ENCODE results near the gene WNT1. TPM values are rescaled to one million over a fixed set of nuclear protein-coding genes. Genes with fewer than 3 reads are reported as not detected.

The WNT1 gene
- total RNA-seq, 4 donors from 2014 or later, result not detected

DNA sequence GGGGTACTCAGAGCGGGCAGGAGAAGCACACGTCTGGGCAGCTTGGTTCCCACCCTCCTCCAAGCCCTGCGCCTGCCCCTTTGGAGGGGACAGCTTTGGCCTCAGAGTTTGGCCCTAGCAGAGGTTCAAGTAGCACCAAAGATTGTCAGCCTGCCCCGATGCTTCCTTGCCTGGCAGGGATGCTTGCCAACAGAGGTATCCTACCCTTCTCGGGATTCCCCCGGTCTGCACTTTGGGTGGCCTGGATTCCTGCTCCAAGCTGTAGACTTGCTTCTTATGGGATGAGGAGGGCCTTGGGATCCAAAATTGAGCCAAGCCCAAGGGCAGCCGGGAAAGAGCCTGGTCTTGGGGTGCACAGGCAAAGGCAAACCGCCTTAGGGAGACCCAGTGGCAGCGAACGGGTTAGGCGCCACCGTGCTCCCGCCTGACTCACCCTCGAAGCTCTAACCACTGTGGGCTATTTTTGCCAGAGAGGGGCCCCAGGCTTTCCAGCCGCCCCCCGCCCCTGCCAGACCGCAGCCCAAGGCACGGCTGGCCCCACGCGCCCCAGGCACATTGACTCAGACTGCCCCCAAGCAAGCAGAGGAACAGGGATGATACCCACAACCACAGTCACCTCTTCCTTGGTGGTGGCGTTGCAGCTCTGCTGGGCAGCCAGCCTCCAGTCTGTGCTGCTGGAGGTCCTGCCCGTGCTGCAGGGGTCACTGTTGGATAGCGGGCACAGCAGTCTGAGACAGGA lies 5.7 kb upstream of the WNT1 start:
- Histone ChIP-seq H3K9me3 (no peaks in the 10 kb centered on the region), H3K4me1 (peaks cover 9 to 40% (median 32%) of the 10 kb centered on the region in 4 donors), H3K27me3 (peaks cover 81% of the 10 kb centered on the region), H3K27ac (no peak overlapping the region), H3K36me3 (no peaks in the 10 kb centered on the region), H3K4me3 (no peak overlapping the region)
- in situ Hi-C loops (cut with MboI; ENCODE audit: low pct_ligation_motif_present in 1 of 4, low pct_unique_long_range_greater_than_20kb in 1 of 4, low sequenced_read_pairs in 3 of 4), result no loop called here
- WGBS, 2 donors (ENCODE audit: low coverage in 1 of 2), result 19% methylated on average over 12 of the region's 23 CpGs; no CpG with 5 or more reads in 1 of the 2 donors
- TF ChIP-seq POLR2AphosphoS5 (IDR thresholded peaks at IDR 0.05) (no peak), EP300 (IDR thresholded peaks at IDR 0.05; ENCODE audit: low read depth) (no peak), POLR2A (IDR thresholded peaks at IDR 0.05) (no peak)
- TF ChIP-seq, protein P1, sequence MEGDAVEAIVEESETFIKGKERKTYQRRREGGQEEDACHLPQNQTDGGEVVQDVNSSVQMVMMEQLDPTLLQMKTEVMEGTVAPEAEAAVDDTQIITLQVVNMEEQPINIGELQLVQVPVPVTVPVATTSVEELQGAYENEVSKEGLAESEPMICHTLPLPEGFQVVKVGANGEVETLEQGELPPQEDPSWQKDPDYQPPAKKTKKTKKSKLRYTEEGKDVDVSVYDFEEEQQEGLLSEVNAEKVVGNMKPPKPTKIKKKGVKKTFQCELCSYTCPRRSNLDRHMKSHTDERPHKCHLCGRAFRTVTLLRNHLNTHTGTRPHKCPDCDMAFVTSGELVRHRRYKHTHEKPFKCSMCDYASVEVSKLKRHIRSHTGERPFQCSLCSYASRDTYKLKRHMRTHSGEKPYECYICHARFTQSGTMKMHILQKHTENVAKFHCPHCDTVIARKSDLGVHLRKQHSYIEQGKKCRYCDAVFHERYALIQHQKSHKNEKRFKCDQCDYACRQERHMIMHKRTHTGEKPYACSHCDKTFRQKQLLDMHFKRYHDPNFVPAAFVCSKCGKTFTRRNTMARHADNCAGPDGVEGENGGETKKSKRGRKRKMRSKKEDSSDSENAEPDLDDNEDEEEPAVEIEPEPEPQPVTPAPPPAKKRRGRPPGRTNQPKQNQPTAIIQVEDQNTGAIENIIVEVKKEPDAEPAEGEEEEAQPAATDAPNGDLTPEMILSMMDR (IDR thresholded peaks at IDR 0.05), result no peak
- DNase-seq, result no peak
- intact Hi-C loops (cut with DNase I; ENCODE audit: low total_unique reads), result no loop called here

DNA sequence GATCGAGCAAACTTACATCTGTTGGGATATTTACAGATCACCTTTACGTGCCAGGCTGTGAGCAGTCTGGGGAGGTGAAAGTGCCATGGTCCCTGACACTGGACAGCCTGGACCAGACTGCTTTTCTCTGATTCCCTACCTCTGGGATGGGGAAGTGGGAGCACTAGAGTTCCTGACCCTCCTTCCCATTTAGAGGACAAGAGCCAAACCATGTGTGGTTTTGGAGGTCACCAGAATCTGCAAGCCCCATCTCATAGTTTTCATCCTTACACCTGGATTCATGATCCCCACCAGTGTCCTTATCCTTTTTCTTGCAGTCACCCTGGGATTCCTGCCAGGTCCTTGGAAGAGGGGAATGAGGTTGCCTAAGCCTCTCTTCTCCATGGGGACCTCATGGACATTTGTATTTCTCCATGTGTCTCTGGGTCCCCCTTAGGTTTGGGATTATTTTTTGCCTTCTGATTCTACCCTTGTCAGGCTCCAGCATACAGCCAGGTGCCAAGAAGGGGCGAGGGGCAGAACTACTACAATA lies 5.1 kb upstream of the WNT1 start:
- Histone ChIP-seq H3K4me1 (peaks cover 9 to 46% (median 36%) of the 10 kb centered on the region in 4 donors), H3K36me3 (no peaks in the 10 kb centered on the region), H3K4me3 (no peak overlapping the region), H3K27ac (no peak overlapping the region), H3K27me3 (peaks cover 88% of the 10 kb centered on the region), H3K9me3 (no peaks in the 10 kb centered on the region)
- WGBS, 2 donors (ENCODE audit: low coverage in 1 of 2), result 29% methylated on average over 3 of the region's 3 CpGs; no CpG with 5 or more reads in 1 of the 2 donors
- DNase-seq, result no peak
- intact Hi-C loops (cut with DNase I; ENCODE audit: low total_unique reads), result no loop called here
- TF ChIP-seq EP300 (IDR thresholded peaks at IDR 0.05; ENCODE audit: low read depth) (no peak), POLR2AphosphoS5 (IDR thresholded peaks at IDR 0.05) (no peak), POLR2A (IDR thresholded peaks at IDR 0.05) (no peak)
- TF ChIP-seq, protein P1 (IDR thresholded peaks at IDR 0.05), result no peak
- in situ Hi-C loops (cut with MboI; ENCODE audit: low pct_ligation_motif_present in 1 of 4, low pct_unique_long_range_greater_than_20kb in 1 of 4, low sequenced_read_pairs in 3 of 4), result no loop called here

DNA sequence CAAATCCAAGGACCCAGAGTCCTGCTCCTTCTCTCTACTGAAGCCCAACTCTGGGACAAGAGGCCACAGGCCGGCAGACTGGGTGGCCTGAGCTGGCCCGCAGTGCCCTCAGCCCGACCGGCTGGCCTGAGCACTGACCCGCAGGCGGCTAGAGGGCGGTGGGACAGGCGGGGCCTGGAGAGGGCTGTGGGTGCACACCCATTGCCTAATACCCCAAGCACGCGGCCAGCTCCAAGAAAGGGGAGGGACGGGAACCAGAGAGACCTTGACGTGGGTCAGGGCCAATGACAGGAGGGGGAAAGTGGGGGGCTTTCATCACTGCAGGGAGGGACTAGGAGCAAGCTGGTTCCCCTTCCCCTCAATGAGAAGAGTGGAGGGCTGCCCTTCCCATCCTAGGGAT lies 4.6 kb upstream of the WNT1 start:
- TF ChIP-seq, protein P1 (IDR thresholded peaks at IDR 0.05), result no peak
- TF ChIP-seq POLR2A (IDR thresholded peaks at IDR 0.05) (no peak), EP300 (IDR thresholded peaks at IDR 0.05; ENCODE audit: low read depth) (no peak), POLR2AphosphoS5 (IDR thresholded peaks at IDR 0.05) (no peak)
- WGBS, 2 donors (ENCODE audit: low coverage in 1 of 2), result 0 to 20% methylated on average over 2 to 12 of the region's 12 CpGs
- no peak for DNase-seq
- intact Hi-C loops (cut with DNase I; ENCODE audit: low total_unique reads) (no loop called here), in situ Hi-C loops (cut with MboI; ENCODE audit: low pct_ligation_motif_present in 1 of 4, low pct_unique_long_range_greater_than_20kb in 1 of 4, low sequenced_read_pairs in 3 of 4) (no loop called here)
- Histone ChIP-seq H3K36me3 (no peaks in the 10 kb centered on the region), H3K4me3 (no peak overlapping the region), H3K4me1 (peaks cover 15 to 52% (median 41%) of the 10 kb centered on the region in 4 donors), H3K27me3 (peaks cover 93% of the 10 kb centered on the region), H3K9me3 (no peaks in the 10 kb centered on the region), H3K27ac (no peak overlapping the region)

DNA sequence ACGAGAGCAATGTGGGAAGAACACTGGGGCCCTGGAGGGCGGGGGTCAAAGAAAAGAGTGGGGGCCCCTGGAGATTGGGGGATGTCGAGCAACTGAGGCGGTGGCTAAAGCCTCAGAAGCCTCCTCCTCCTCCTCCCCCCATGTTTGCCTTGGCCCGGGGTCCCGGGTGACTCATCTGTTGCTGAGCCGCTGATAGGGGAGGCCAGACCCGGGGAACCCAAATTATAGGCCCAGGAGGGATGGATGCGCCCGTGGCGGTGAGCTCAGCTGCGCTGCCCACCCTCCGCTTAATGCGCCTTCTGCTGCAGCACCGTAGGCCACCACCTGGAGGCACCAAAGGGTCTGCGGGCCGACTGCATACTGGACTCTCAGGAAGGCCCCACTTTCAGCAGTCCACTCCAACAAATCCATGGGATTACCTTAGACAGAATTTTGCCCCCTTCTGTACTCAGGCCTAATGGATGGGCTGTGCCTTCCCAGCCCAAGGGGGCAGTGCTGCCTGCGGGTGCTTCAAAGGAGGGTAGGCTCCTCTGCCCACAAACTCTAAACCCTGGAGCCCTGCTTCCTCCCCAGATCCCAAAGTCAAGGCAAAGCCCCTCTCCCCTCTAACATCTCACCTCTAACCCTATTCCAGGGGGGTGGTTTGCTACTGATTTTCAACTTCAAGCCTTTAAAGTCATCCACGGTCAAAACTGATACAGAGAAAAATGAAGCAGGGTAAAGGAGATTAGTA lies 4.0 kb upstream of the WNT1 start:
- Histone ChIP-seq H3K9me3 (no peaks in the 10 kb centered on the region), H3K4me1 (peaks cover 20 to 54% (median 45%) of the 10 kb centered on the region in 4 donors), H3K4me3 (no peak overlapping the region), H3K27me3 (peaks cover 97% of the 10 kb centered on the region), H3K27ac (no peak overlapping the region), H3K36me3 (no peaks in the 10 kb centered on the region)
- no peak for DNase-seq
- TF ChIP-seq EP300 (IDR thresholded peaks at IDR 0.05; ENCODE audit: low read depth), result no peak
- TF ChIP-seq POLR2A (IDR thresholded peaks at IDR 0.05), result no peak
- no peak for TF ChIP-seq POLR2AphosphoS5 (IDR thresholded peaks at IDR 0.05)
- TF ChIP-seq, protein P1 (IDR thresholded peaks at IDR 0.05), result peak; percentile 49 to 71 (median 58)
- intact Hi-C loops (cut with DNase I; ENCODE audit: low total_unique reads), result loop anchor here (1.0 kb wide), 1 partner anchor 19 kb away; no protein-coding TSS in a partner anchor
- WGBS, 2 donors (ENCODE audit: low coverage in 1 of 2), result 24 to 38% methylated on average over 2 to 19 of the region's 19 CpGs
- in situ Hi-C loops (cut with MboI; ENCODE audit: low pct_ligation_motif_present in 1 of 4, low pct_unique_long_range_greater_than_20kb in 1 of 4, low sequenced_read_pairs in 3 of 4), result no loop called here

Measured in transverse colon (tissue), 4 donors.